ENCODE results near the gene FGF14. TPM values are rescaled to one million over a fixed set of nuclear protein-coding genes. Genes with fewer than 3 reads are reported as not detected.

The FGF14 gene
- total and polyA plus RNA-seq, 3 donors from 2014 or later: 0.56 to 4.5 (median 1.7) TPM

GRCh38 chr13:101977475-101977874, 424.4 kb downstream of the FGF14 start:
- WGBS, 2 donors: 44 to 52% methylated on average over 3 of the region's 3 CpGs
- no peak overlapping the region for H3K27ac ChIP-seq
- intact Hi-C loops (cut with DNase I; ENCODE audit: low total_unique reads): no loop called here

DNA sequence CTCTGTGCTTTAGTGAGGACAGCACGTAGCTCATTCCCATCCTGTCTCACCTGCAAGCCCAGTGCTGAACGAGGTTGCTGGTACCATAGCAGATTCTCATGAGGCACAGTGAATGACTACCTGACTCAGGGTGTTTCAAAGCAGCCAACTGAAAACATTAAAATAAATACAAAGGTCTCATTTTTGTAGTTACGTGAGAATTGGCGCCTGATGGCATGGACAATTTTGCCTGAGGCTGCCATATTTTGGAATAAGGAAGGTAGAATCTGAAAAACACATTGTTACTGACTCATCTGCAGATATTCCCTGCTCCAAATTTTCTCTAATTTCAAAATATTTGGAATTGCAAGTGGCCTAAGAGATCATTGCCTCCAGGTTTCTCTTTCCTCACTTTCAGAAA, 429.7 kb downstream of the FGF14 start:
- Histone ChIP-seq H3K9me3 (no peaks in the 10 kb centered on the region), H3K36me3 (ENCODE audit: low read depth, missing control alignments) (no peaks in the 10 kb centered on the region), H3K27me3 (no peaks in the 10 kb centered on the region), H3K4me1 (peaks cover 6% of the 10 kb centered on the region), H3K27ac (no peak overlapping the region), H3K4me3 (no peak overlapping the region)
- no peak for TF ChIP-seq CTCF (IDR thresholded peaks at IDR 0.05)
- TF ChIP-seq POLR2A (IDR thresholded peaks at IDR 0.05): no peak
- 82 to 86% methylated on average over 4 of the region's 4 CpGs for WGBS, 2 donors
- intact Hi-C loops (cut with DNase I; ENCODE audit: low total_unique reads): no loop called here
- no peak for DNase-seq

More at GRCh38 chr13:101977475-101977874, 424.4 kb downstream of the FGF14 start:
- H3K36me3 ChIP-seq (ENCODE audit: low read depth, missing control alignments): no peaks in the 10 kb centered on the region
- H3K4me3 ChIP-seq: no peak overlapping the region
- H3K27me3 ChIP-seq: no peaks in the 10 kb centered on the region
- TF ChIP-seq CTCF (IDR thresholded peaks at IDR 0.05) (no peak), POLR2A (IDR thresholded peaks at IDR 0.05) (no peak)
- DNase-seq: no peak
- H3K4me1 ChIP-seq: no peaks in the 10 kb centered on the region
- H3K9me3 ChIP-seq: no peaks in the 10 kb centered on the region

DNA sequence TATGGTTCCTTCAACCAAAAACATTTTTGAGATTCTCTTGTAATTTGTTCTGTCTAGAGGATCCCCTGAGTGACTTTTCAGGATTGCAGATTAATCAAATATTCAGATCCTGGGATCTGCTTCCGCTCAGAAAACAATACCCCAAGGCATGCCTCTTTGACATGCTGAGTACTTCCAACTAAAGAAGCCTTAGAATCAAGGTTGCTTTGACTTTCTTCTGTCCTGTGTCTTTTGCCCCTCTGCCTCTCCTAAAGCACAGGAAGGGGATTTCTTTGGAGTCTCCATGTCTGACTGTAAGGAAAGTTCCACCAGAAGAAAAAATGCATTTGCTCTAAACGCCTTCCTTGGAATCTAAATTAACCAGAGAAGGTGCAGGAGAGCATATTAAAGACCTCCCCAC, 431.5 kb downstream of the FGF14 start:
- no peak overlapping the region for H3K4me3 ChIP-seq
- no peaks in the 10 kb centered on the region for H3K36me3 ChIP-seq (ENCODE audit: low read depth, missing control alignments)
- H3K27ac ChIP-seq: no peak overlapping the region
- no peaks in the 10 kb centered on the region for H3K9me3 ChIP-seq
- TF ChIP-seq CTCF (IDR thresholded peaks at IDR 0.05): no peak
- no peak for TF ChIP-seq POLR2A (IDR thresholded peaks at IDR 0.05)
- no peak for DNase-seq
- no peaks in the 10 kb centered on the region for H3K27me3 ChIP-seq
- peaks cover 6% of the 10 kb centered on the region for H3K4me1 ChIP-seq
- intact Hi-C loops (cut with DNase I; ENCODE audit: low total_unique reads): no loop called here
- 70 to 71% methylated on average over 2 of the region's 2 CpGs for WGBS, 2 donors

- Histone ChIP-seq H3K36me3 (ENCODE audit: low read depth, missing control alignments) (no peaks in the 10 kb centered on the region), H3K4me3 (no peak overlapping the region), H3K27me3 (no peaks in the 10 kb centered on the region), H3K27ac (no peak overlapping the region), H3K4me1 (peaks cover 6% of the 10 kb centered on the region), H3K9me3 (no peaks in the 10 kb centered on the region)
- no peak for DNase-seq
- TF ChIP-seq CTCF (IDR thresholded peaks at IDR 0.05): no peak
- TF ChIP-seq POLR2A (IDR thresholded peaks at IDR 0.05): no peak
- intact Hi-C loops (cut with DNase I; ENCODE audit: low total_unique reads): no loop called here
These were observed 434.1 kb downstream of the FGF14 start for GRCh38 chr13:101967781-101968180.

DNA sequence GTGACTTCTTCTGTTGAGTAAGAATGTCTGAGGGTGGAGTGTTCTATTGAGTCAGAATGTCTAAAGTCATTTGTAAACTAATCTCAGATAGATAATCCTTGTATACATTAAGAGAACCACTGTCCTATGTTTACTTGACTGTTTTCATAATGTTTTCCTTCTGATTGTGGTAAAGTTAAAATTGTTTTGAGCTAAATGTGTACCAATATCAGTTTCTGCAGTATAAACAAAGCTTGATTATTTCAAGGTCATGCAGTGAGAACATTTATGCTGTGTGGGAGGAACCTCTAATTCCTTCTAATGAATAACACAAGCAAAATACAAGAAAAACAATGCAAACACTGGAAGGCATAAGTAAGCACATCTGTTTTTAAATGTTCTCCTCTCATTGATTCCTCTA, 434.6 kb downstream of the FGF14 start:
- Histone ChIP-seq H3K27me3 (no peaks in the 10 kb centered on the region), H3K36me3 (ENCODE audit: low read depth, missing control alignments) (no peaks in the 10 kb centered on the region), H3K4me1 (peaks cover 6% of the 10 kb centered on the region), H3K9me3 (no peaks in the 10 kb centered on the region), H3K27ac (no peak overlapping the region), H3K4me3 (no peak overlapping the region)
- DNase-seq: no peak
- intact Hi-C loops (cut with DNase I; ENCODE audit: low total_unique reads): no loop called here
- TF ChIP-seq CTCF (IDR thresholded peaks at IDR 0.05) (no peak), POLR2A (IDR thresholded peaks at IDR 0.05) (no peak)
